HCT116 (cell line): ENCODE measurements around the gene LCT.

Experiments
- CBX3 ChIP-seq: IDR thresholded peaks from 2 replicates; pipeline ENCODE4 v1.6.1; 2012; ENCODE audit warnings: low read depth
- CTCF ChIP-seq, 3 experiments: fragments of 200-600 bp in 1 of 3; sonication (generic) in 1 of 3; IDR thresholded peaks in 2 of 3; conservative IDR thresholded peaks in 1 of 3; 2 replicates each; pipeline ENCODE4 v1.5.1; 2012 to 2017; ENCODE audit warnings: low read depth in 2 of 3, low read length in 2 of 3, antibody characterized with exemption in 1 of 3, borderline replicate concordance in 1 of 3, control low read depth in 1 of 3, mild to moderate bottlenecking in 1 of 3, mixed read lengths in 1 of 3, mixed run types in 1 of 3, moderate library complexity in 1 of 3; ENCODE audit not compliant: insufficient read depth in 1 of 3
- EGR1 ChIP-seq: IDR thresholded peaks from 2 replicates; pipeline ENCODE4 v1.6.1; 2012; ENCODE audit warnings: low read depth
- POLR2A ChIP-seq: IDR thresholded peaks from 2 replicates; pipeline ENCODE4 v1.7.0; 2011; ENCODE audit warnings: borderline replicate concordance; ENCODE audit not compliant: insufficient read depth, insufficient read length; ENCODE audit errors: extremely low read depth
- POLR2AphosphoS5 ChIP-seq: IDR thresholded peaks from 2 replicates; pipeline ENCODE4 v1.6.1; 2011; ENCODE audit warnings: mild to moderate bottlenecking, low read depth, low read length, moderate library complexity
- SP1 ChIP-seq: IDR thresholded peaks from 2 replicates; pipeline ENCODE4 v1.6.1; 2012; ENCODE audit warnings: low read depth
- TCF7L2 ChIP-seq: IDR thresholded peaks from 2 replicates; pipeline ENCODE4 v1.7.0; 2011; ENCODE audit warnings: borderline replicate concordance, inconsistent platforms; ENCODE audit not compliant: insufficient read depth, insufficient read length; ENCODE audit errors: extremely low read depth
- ZFX ChIP-seq: fragments of 450-650 bp; IDR thresholded peaks from 2 replicates; pipeline ENCODE4 v1.6.1; 2017
- TF ChIP-seq, protein P1 (sequence below): IDR thresholded peaks from 2 replicates; pipeline ENCODE4 v1.6.1; 2012; ENCODE audit warnings: low read depth

- TF ChIP-seq POLR2A (no peak), TCF7L2 (no peak), POLR2AphosphoS5 (no peak), CTCF (IDR thresholded peaks at IDR 0.05 in 2 of 3, conservative IDR thresholded peaks at IDR 0.05 in 1 of 3; ENCODE audit: borderline replicate concordance in 1 of 3, insufficient read depth in 1 of 3, low read depth in 2 of 3, low read length in 2 of 3) (no peak), ZFX (no peak), SP1 (no peak), EGR1 (no peak), CBX3 (no peak)
- TF ChIP-seq, protein P1, sequence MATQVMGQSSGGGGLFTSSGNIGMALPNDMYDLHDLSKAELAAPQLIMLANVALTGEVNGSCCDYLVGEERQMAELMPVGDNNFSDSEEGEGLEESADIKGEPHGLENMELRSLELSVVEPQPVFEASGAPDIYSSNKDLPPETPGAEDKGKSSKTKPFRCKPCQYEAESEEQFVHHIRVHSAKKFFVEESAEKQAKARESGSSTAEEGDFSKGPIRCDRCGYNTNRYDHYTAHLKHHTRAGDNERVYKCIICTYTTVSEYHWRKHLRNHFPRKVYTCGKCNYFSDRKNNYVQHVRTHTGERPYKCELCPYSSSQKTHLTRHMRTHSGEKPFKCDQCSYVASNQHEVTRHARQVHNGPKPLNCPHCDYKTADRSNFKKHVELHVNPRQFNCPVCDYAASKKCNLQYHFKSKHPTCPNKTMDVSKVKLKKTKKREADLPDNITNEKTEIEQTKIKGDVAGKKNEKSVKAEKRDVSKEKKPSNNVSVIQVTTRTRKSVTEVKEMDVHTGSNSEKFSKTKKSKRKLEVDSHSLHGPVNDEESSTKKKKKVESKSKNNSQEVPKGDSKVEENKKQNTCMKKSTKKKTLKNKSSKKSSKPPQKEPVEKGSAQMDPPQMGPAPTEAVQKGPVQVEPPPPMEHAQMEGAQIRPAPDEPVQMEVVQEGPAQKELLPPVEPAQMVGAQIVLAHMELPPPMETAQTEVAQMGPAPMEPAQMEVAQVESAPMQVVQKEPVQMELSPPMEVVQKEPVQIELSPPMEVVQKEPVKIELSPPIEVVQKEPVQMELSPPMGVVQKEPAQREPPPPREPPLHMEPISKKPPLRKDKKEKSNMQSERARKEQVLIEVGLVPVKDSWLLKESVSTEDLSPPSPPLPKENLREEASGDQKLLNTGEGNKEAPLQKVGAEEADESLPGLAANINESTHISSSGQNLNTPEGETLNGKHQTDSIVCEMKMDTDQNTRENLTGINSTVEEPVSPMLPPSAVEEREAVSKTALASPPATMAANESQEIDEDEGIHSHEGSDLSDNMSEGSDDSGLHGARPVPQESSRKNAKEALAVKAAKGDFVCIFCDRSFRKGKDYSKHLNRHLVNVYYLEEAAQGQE = no peak
Observed at GRCh38 chr2:135839713-135840112, 2.7 kb upstream of the LCT start.
